Fibroblast of skin of left quadriceps (primary cell): ENCODE data around the gene SLC8A3.

ENCODE experiments used
- DNase-seq, 2 experiments: peaks; one replicate each; pipeline ENCODE4 v3.0.0-alpha.2; 2013; ENCODE audit warnings: low read depth in 2 of 2

SLC8A3 gene

GRCh38 chr14:70180718-70181117 lies 8.0 kb downstream of the SLC8A3 start:
- DNase-seq = no peak

- no peak for DNase-seq
Measured at GRCh38 chr14:70177081-70177800, 11.5 kb downstream of the SLC8A3 start.

- DNase-seq = no peak
Measured at GRCh38 chr14:70173569-70173968, 15.2 kb downstream of the SLC8A3 start.

- DNase-seq = no peak
Measured at GRCh38 chr14:70171726-70172125, 17.0 kb downstream of the SLC8A3 start.

- DNase-seq = no peak
Measured at GRCh38 chr14:70170976-70171375, 17.8 kb downstream of the SLC8A3 start.

- no peak for DNase-seq
Measured at GRCh38 chr14:70168406-70168805, 20.3 kb downstream of the SLC8A3 start.

GRCh38 chr14:70166530-70167203 lies 22.1 kb downstream of the SLC8A3 start:
- DNase-seq = no peak

GRCh38 chr14:70162358-70162757 lies 26.4 kb downstream of the SLC8A3 start:
- DNase-seq = no peak

GRCh38 chr14:70156592-70156991 lies 32.2 kb downstream of the SLC8A3 start:
- DNase-seq = no peak

- no peak for DNase-seq
Measured at GRCh38 chr14:70152704-70153103, 36.0 kb downstream of the SLC8A3 start.

- no peak for DNase-seq
Measured at GRCh38 chr14:70152081-70152480, 36.7 kb downstream of the SLC8A3 start.

GRCh38 chr14:70149596-70150165 lies 39.1 kb downstream of the SLC8A3 start:
- no peak for DNase-seq

GRCh38 chr14:70148911-70149595 lies 39.7 kb downstream of the SLC8A3 start:
- no peak for DNase-seq

GRCh38 chr14:70148351-70148750 lies 40.4 kb downstream of the SLC8A3 start:
- DNase-seq = no peak

GRCh38 chr14:70144046-70144445 lies 44.7 kb downstream of the SLC8A3 start:
- no peak for DNase-seq

GRCh38 chr14:70143306-70143705 lies 45.4 kb downstream of the SLC8A3 start:
- DNase-seq = no peak

- DNase-seq = no peak
Measured at GRCh38 chr14:70140614-70141013, 48.1 kb downstream of the SLC8A3 start.

- no peak for DNase-seq
Measured at GRCh38 chr14:70139384-70139783, 49.4 kb downstream of the SLC8A3 start.

GRCh38 chr14:70137788-70138187 lies 51.0 kb downstream of the SLC8A3 start:
- no peak for DNase-seq

- DNase-seq = no peak
Measured at GRCh38 chr14:70133461-70133860, 55.3 kb downstream of the SLC8A3 start.

- no peak for DNase-seq
Measured at GRCh38 chr14:70130482-70130881, 58.3 kb downstream of the SLC8A3 start.

GRCh38 chr14:70127186-70127585 lies 61.6 kb downstream of the SLC8A3 start:
- no peak for DNase-seq

- no peak for DNase-seq
Measured at GRCh38 chr14:70123796-70124195, 65.0 kb downstream of the SLC8A3 start.
